Measurements from ENCODE around the gene DKKL1. TPM values are rescaled to one million over a fixed set of nuclear protein-coding genes. Genes with fewer than 3 reads are reported as not detected.
A peak's percentile ranks its signal among the peaks of the same experiment; 100 is the strongest.

The DKKL1 gene
- polyA plus RNA-seq, 1 of the 3 experiments (the other 2 are of a cell fraction) = 0.36 TPM

GRCh38 chr19:49361438-49362047 lies 2.1 kb upstream of the DKKL1 start:
- POLR2A ChIA-PET = interaction anchor here (0.7 kb wide), 1 partner anchor 90 kb away, joined by 3 read pairs; no protein-coding TSS in a partner anchor
- peak; percentile 79 for DNase-seq
- Histone ChIP-seq H4K20me1 (ENCODE audit: insufficient read depth) (no peaks in the 10 kb centered on the region), H3K9me2 (no peaks in the 10 kb centered on the region), H3K79me2 (ENCODE audit: insufficient read depth) (peaks cover 39% of the 10 kb centered on the region), H3K9ac (peak overlapping the region; percentile 99), H3K9me3 (no peaks in the 10 kb centered on the region), H3K4me1 (ENCODE audit: control insufficient read depth in 1 of 2, insufficient read depth in 2 of 2, low read depth in 1 of 2, low read length in 1 of 2) (no peaks in the 10 kb centered on the region; a peak in 1 of 4 replicates), H3K27ac (ENCODE audit: low read depth in 2 of 2, low read length in 1 of 2) (peak overlapping the region; percentile 68 to 86), H3F3A (replicated peaks; ENCODE audit: insufficient read depth) (peaks cover 4% of the 10 kb centered on the region), H3K27me3 (ENCODE audit: insufficient read depth) (no peaks in the 10 kb centered on the region), H3K4me3 (ENCODE audit: low read depth in 2 of 2, low read length in 1 of 2) (peak overlapping the region; percentile 64 to 91), H3K4me2 (peak overlapping the region; percentile 94), H2AFZ (ENCODE audit: low read depth) (peak overlapping the region; percentile 91), H3K36me3 (replicated peaks in 1 of 2; ENCODE audit: control insufficient read depth in 1 of 2, insufficient read depth in 2 of 2, low read length in 1 of 2) (peaks cover 4 to 21% of the 10 kb centered on the region in 2 experiments)
- WGBS (ENCODE audit: low lambda C conversion rate) = 2% methylated on average over 13 of the region's 27 CpGs
- CTCF ChIA-PET = no interaction called here
- TF ChIP-seq RFX5 (IDR thresholded peaks at IDR 0.05; ENCODE audit: low read length) (no peak), TAF1 (IDR thresholded peaks at IDR 0.05; ENCODE audit: borderline replicate concordance, low read depth, low read length) (peak; percentile 72; the same call in 1 of the 2 replicates), SIN3A (IDR thresholded peaks at IDR 0.05; ENCODE audit: borderline replicate concordance, low read depth, low read length) (0 out of 2 replicates have a peak, but pooled peaks have one; percentile 45), NFIC (IDR thresholded peaks at IDR 0.05; ENCODE audit: borderline replicate concordance) (peak; percentile 90), GABPA (IDR thresholded peaks at IDR 0.05; ENCODE audit: low read depth) (no peak), EP300 (IDR thresholded peaks at IDR 0.05; ENCODE audit: borderline replicate concordance in 1 of 2, low read depth in 1 of 2, low read length in 1 of 2) (no peak), ELF1 (IDR thresholded peaks at IDR 0.05) (no peak), CHD2 (IDR thresholded peaks at IDR 0.05; ENCODE audit: low read length, partially characterized antibody) (peak; percentile 90), PBX3 (IDR thresholded peaks at IDR 0.05) (no peak), REST (IDR thresholded peaks at IDR 0.05; ENCODE audit: low read depth, low read length) (peak; percentile 68; the same call in 1 of the 2 replicates)

All from SK-N-SH (cell line).